Measurements from ENCODE around the gene FOXP1.

The FOXP1 gene

DNA sequence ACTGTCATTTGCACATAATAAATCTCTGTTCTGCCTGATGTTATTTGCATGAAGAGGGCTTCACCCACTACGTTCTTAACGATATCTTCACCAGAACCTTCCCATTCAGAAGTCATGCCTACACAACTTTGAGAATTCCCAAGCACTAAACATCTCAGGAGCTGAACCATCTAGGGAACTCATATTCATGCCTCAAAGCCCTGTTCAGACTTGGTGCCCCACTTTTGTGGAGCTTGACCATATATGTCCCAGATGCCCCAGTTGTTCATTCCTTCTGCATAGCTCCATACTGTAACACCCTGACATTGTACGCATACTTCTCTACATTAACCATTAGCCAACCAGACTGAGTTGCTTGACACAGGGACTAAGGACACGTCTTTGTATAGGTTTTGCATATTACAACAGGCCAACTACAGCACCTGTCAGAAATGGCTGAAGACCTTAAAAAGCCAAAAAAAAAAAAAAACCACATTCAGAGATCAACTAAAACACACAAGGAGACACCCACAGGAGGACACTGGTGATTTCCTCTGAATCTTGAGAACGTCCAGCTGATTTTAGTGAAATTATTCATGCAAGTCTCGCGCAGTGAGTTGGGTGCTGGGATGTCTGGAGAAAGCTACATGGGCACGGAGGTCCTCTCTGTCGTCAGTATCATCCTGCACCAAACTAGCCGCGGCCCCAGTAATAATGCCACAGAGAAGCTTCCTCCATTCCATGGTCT, 141.4 kb downstream of the FOXP1 start:
- DNase-seq (ENCODE audit: low spot score): no peak
- H3K36me3 ChIP-seq (ENCODE audit: low read depth): peaks cover under 1% of the 10 kb centered on the region; the same call in 1 of the 2 replicates
- ATAC-seq (ENCODE audit: low read depth): no peak
- H3K9me3 ChIP-seq (ENCODE audit: severe bottlenecking): no peaks in the 10 kb centered on the region
- H3K4me3 ChIP-seq (ENCODE audit: severe bottlenecking): no peak overlapping the region
- TF ChIP-seq CTCF (IDR thresholded peaks at IDR 0.05; ENCODE audit: poor library complexity, severe bottlenecking): no peak
- H3K27ac ChIP-seq (ENCODE audit: poor library complexity, severe bottlenecking): peak overlapping the region; percentile 19
- peaks cover 52% of the 10 kb centered on the region for H3K4me1 ChIP-seq (ENCODE audit: insufficient read depth, poor library complexity, severe bottlenecking)
- no peaks in the 10 kb centered on the region for H3K27me3 ChIP-seq (ENCODE audit: insufficient read depth, poor library complexity, severe bottlenecking)

DNA sequence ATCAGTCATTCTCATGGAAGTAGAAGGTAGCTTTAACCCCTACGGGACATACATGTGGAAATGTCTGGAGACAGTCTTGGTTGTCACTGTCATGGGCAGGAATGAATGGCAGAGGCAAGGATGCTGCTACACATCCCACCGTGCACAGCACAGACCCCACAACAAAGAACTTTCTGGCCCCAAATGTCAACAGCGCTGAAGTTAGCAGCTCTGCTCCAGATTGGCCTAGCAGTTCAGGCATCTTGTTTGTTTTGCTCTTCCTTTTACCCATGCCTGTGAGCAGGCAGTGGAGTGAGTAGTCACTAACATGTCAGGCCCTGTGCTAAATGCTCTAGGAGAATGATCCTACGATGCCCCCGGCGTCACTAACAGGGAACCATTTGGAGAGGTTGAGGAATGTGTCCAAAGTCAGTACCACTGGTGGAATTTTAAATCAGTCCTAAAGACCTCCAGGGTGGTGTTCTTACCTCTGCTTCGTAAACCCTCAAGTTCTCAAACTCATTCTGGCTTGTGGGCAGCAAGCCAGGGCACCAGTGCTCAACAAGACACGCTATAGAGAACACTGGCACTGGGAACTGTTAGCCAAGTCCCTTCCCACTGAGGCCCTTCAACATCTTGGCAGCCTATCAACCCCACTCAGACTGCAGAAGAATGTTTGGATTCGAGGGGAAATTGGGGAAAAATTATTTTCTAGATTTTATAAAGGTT, 142.2 kb downstream of the FOXP1 start:
- H3K36me3 ChIP-seq (ENCODE audit: low read depth): peaks cover 6% of the 10 kb centered on the region; the same call in 1 of the 2 replicates
- no peak for DNase-seq (ENCODE audit: low spot score)
- no peaks in the 10 kb centered on the region for H3K9me3 ChIP-seq (ENCODE audit: severe bottlenecking)
- peaks cover 54% of the 10 kb centered on the region for H3K4me1 ChIP-seq (ENCODE audit: insufficient read depth, poor library complexity, severe bottlenecking)
- peak overlapping the region; percentile 19 for H3K27ac ChIP-seq (ENCODE audit: poor library complexity, severe bottlenecking)
- H3K27me3 ChIP-seq (ENCODE audit: insufficient read depth, poor library complexity, severe bottlenecking): no peaks in the 10 kb centered on the region
- ATAC-seq (ENCODE audit: low read depth): no peak
- TF ChIP-seq CTCF (IDR thresholded peaks at IDR 0.05; ENCODE audit: poor library complexity, severe bottlenecking): no peak
- no peak overlapping the region for H3K4me3 ChIP-seq (ENCODE audit: severe bottlenecking)

DNA sequence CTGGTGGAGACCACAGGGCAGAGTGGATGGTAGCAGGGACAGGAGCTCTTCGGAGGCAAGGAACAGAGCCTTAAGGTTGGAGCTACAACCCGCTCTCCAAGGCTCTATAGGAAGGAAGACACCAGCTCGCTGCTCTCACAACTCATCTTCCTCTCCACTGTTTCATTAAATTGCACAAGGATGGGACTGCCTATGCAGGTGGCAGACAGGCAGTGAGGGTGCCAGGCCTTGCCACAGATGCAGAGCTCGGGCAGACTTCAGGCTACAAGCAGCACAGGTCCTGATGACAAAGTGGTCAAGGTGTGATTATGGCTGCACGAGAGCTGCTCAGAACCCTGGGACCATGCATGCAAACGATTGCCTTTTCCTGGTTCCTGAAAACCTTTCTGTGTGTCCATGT, 144.6 kb downstream of the FOXP1 start:
- Histone ChIP-seq H3K27ac (ENCODE audit: poor library complexity, severe bottlenecking) (peak overlapping the region; percentile 73), H3K4me3 (ENCODE audit: severe bottlenecking) (no peak overlapping the region), H3K9me3 (ENCODE audit: severe bottlenecking) (no peaks in the 10 kb centered on the region), H3K36me3 (ENCODE audit: low read depth) (peaks cover 6% of the 10 kb centered on the region; the same call in 1 of the 2 replicates), H3K4me1 (ENCODE audit: insufficient read depth, poor library complexity, severe bottlenecking) (peaks cover 51% of the 10 kb centered on the region), H3K27me3 (ENCODE audit: insufficient read depth, poor library complexity, severe bottlenecking) (no peaks in the 10 kb centered on the region)
- ATAC-seq (ENCODE audit: low read depth) (no peak), DNase-seq (ENCODE audit: low spot score) (no peak)
- TF ChIP-seq CTCF (IDR thresholded peaks at IDR 0.05; ENCODE audit: poor library complexity, severe bottlenecking): no peak

- Histone ChIP-seq H3K27me3 (ENCODE audit: insufficient read depth, poor library complexity, severe bottlenecking) (no peaks in the 10 kb centered on the region), H3K9me3 (ENCODE audit: severe bottlenecking) (no peaks in the 10 kb centered on the region), H3K27ac (ENCODE audit: poor library complexity, severe bottlenecking) (peak overlapping the region; percentile 73), H3K36me3 (ENCODE audit: low read depth) (peaks cover 6% of the 10 kb centered on the region; the same call in 1 of the 2 replicates), H3K4me1 (ENCODE audit: insufficient read depth, poor library complexity, severe bottlenecking) (peaks cover 51% of the 10 kb centered on the region), H3K4me3 (ENCODE audit: severe bottlenecking) (no peak overlapping the region)
- ATAC-seq (ENCODE audit: low read depth) (no peak), DNase-seq (ENCODE audit: low spot score) (no peak)
- TF ChIP-seq CTCF (IDR thresholded peaks at IDR 0.05; ENCODE audit: poor library complexity, severe bottlenecking): no peak
Observed at GRCh38 chr3:71438071-71438685, 145.3 kb downstream of the FOXP1 start.
